NCI-H2227 (cell line): Measurements from ENCODE around the gene HSPG2.
A peak's percentile ranks its signal among the peaks of the same experiment; 100 is the strongest.

ENCODE experiments used
- DNase-seq: peaks from one replicate; lab custom pipeline; 2025; ENCODE audit not compliant: unreplicated experiment; lab: John Stamatoyannopoulos, UW

Gene HSPG2

DNA sequence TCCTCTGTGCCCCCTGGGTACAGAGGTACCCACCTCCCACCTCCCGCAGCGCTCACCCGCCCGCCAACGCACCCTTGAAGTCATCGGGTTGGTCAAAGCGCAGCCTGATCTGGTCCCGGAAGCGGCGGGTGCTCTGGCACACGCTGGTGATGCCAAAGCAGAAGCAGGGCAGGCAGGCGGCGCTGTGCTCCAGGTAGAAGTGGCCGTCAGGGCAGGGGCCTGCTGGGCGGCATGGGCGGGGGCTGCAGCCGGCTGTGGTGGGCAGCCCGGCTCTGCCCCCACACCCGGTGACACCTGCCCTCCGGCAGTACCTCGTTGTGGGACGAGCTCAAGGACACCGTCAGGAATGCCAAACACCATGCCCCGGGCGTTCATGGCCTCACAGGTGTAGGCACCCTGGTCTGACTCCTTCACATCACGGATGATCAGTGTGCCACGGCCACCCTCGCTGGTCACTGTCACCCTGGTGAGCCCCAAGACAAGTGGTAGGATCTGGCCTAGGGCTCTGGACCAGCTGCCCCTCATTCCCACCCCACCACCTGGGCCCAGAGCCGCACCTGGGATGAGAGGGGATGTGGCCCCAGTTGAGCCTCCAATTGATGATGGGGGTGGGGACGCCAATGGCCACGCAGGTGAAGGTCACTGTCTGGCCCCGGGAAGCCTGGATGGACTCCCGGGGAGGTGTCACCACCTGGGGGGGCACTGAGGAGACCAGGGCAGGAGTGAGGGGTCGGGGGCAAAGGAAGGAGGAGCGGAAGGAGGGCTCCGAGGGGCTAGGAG, 52.5 kb downstream of the HSPG2 start:
- DNase-seq: no peak

DNA sequence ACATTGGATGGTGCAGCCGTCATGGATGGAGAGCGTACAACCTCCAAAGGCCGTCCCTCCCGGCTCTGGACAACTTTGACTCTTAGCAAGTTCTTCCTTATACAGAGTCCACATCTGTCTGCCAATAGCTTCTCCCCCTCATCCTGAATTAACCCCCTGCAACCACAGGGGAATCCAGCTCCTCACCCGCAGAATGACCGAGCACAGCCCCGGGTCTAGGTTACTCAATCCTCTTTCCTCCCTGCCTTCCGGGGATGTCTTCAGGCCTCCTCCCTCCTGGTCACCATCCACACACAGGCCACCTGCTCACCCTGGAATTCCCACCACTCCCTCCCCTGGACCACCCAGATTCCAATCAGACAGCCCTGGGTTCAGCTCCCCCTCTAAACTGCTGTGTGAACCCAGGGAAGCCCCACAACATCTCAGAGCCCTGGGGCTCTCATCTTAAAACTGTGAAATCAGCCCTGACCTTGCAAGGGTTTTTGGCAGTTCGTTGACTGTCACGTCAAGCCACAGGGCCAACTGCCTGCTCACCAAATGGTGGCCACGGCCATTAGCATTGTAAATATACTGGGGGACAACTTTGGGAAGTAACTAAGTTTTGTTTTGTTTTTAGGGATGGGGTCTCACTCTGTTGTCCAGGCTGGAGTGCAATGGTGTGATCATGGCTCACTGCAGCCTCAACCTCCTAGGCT, 54.2 kb downstream of the HSPG2 start:
- DNase-seq: no peak

DNA sequence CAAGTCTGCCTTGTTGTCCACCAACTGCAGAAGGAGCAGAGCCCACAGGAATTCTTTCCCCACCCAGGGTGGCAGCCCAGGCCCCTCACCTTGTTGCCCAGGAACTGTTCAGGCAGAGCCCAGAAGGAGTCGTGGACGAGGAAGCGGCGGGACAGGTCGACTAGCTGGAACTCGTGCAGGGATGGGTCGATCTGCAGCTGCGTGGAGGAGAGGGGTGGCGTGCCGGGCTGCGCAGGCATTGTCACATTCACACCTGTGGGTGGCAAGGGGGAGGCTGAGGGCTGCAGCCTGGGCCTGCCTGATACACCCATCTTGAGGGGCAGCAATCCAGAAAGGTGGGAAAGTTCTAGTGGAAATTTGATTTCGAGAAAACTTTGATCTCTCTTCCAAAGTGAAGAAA, 55.9 kb downstream of the HSPG2 start:
- DNase-seq: no peak

DNA sequence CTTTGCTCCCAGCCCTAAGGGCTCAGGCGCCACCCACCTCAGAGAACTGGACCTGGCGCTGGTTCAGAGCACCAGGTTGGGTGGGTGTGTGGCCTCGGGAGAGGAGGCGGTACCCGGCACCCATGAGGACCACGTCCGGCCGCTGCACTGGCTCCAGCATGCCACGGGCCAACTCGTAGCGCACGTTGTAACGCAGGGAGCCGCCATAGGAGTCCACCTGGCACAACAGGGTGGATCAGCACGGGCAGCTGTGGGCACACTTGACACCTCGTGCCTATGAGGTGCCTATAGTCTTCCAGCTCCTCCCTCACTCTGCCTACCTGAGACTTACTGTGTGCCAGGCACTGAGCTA, 56.5 kb downstream of the HSPG2 start:
- no peak for DNase-seq

DNA sequence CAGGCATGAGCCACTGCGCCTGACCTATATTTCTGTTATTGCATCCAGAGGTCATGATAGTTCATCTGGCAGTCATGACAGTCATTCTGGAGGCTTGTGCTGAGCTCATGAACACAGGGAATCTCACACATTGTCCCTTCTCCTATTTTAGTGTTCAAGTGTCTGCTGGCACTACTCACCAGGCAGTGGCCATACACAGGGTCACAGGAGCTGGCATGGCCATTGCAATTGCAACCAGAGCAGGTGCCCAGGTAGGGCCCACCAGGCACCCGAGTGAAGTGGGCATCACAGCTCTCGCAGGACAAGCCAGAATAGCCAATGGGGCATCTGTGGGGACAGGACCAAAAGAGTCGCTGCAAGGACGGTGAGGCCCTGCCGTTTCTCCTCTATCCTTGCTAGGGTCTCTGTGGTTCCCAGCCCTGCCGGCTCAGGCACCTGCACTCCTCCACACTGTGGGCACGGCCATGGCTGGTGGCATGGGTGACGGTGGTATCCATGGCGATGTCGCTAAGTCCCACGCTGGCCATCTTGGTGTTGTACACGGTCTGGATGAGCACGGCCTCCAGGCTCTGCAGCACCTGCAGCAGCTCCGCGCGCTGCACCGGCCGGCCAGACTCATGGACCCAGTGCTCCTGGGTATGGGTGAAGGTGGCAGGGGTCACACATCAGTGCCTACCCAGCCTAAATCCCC, 57.0 kb downstream of the HSPG2 start:
- no peak for DNase-seq

DNA sequence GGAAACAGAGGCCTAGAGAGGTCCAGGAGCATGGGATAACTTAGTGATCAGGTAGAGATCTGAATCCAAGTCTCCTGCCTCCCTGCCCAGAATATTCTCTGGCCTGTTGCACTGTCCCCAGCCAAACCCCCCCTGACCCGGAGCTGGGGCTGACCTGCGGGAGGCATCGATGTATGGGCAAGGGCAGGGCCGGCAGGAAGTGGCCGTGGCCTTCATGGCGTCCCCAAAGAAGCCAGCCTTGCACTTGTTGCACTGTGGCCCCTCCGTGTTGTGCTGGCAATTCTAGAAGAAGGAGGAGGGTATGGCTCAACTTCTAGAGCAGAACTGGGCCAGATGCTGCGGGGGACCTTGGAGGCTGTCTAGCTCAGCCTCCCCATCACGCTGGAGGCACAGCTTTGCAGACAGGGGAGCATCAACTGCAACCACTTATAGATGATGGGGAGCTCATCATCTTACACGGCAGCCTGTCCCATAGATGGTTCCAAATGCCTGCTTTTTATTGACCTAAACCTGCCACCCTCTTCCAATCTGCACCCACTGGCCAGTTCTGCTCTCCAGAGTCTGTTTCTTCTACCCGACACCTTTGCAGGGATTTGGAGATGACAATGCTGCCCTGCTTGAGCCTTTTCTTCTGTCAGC, 58.2 kb downstream of the HSPG2 start:
- no peak for DNase-seq

DNA sequence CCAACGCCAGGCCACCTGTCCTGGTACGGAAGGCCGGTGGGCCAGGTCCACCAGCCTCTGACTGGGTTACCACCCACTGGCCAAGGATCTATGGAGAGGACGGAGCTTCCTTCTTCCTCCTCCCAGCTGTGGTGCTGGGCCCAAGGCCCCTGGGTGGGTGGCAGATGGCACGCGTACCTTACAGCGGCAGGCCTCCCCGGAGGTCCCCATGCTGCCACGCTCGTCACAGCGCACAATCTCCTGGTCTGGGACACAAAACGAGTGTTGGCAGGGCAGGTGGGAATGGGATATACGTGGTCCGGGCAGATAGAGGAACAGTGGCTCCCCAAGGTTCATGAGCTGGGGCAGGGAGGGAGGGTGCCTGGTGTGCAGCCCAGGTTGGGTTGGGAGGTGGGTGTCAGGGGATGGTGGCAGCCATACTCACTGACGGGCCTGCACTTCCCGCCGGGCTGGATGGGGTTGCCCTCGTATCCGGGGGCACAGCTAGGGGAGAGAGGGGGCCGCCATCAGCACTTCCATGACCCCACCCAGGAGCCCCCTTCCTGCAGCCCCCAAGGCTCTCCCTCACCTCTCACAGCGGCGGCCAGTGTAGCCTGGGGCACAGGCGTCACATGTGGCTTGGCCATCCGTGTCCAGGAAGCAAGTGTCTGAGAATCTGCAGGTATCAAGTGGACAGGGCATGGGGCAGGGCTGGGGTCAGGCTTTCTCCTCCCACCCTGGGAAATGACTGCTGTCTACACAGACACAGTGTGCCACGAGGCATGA, 58.9 kb downstream of the HSPG2 start:
- DNase-seq: no peak

DNA sequence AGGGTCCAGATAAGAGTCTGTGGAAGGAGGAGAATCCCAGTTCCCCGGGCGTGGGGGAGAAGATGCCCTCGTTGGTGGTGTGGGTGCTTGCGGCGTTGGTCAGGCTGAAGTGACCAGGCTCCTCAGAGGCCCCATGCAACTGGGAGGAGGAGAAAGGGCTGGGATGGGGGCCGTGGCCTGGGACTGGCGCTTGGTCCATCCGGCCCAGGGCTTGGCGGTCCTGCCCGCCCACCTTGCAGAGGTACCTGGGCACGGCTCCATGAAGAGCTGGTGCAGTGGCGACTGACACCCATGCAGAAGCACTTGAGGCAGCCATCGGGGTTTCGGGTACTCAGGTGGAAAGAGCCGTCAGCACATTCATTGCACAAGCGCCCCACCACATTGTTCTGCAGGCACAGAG, 60.8 kb downstream of the HSPG2 start:
- no peak for DNase-seq

DNA sequence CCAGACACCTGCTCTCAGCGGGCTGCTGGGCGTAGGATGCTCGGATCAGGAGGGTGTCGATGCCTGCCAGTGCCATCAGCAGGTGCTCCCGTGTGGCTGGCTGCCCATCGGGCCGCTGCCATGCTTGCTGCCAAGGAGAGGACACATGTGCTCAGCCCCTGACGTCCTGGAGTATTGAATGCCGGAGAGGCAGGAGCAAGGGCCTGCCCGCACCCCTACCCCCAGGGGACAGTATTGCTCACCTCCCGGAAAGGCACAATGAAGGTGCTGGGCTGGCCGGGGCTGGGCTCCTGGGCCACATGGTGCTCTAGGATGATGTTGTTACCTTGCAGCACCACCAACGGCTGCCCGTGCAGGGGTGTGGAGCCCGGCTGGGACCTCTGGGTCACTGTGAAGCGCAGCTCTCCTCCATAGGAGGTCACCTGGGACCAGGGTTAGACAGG, 61.5 kb downstream of the HSPG2 start:
- DNase-seq: no peak

DNA sequence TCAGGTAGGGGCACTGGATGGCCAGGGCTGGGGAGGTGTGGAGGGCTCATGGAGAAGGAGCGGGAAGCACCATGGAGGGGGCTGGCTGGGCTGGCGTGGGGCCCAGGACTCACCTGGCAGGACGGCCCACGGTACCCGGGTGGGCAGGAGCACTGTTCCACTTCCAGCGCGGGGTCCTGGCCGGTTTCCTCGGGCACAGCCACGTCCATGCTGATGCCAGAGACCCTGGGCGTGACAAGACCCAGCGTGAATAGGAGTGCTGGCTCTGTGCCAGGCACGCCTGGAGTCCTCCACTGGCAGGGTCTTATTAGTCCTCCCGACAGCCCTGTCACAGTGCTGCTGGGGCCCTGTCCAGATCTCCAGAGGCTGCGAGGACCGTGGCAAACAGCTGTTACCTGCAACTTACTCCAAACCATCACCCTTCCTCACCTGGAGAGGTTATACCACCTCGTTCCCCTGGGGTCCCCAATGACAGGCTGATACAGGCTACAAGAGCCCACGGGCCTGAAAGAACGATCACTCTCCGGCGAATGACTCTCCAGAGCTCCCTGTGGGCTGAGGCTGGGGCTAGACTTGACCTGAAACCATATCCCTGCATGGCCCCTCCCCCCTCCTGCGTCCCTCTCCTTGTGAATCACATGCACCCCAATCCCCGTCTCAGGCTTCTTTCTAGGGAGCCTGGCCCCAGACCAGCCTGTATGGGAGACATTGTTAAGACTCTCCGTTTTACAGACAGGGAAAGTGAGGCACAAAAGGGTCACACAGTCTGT, 62.1 kb downstream of the HSPG2 start:
- peak; percentile 86 for DNase-seq

DNA sequence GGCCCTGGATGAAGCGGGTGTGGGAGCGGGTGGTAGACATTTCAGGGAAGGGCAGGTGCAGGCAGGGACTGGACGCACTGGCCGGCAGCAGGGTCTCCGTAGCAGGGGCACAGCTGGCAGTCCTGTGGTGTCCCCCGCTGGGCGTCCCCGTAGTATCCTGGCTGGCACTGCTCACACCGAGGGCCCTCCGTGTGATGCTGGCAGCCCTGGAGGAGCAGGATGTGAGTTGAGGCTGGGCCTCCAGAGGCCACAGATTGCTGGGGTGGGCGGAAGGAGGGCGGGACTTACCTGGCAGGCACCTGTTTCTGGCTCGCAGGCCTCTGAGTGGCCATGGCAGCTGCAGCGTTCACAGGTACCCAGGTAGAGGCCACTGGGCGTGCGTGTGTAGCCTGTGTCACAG, 62.8 kb downstream of the HSPG2 start:
- no peak for DNase-seq

DNA sequence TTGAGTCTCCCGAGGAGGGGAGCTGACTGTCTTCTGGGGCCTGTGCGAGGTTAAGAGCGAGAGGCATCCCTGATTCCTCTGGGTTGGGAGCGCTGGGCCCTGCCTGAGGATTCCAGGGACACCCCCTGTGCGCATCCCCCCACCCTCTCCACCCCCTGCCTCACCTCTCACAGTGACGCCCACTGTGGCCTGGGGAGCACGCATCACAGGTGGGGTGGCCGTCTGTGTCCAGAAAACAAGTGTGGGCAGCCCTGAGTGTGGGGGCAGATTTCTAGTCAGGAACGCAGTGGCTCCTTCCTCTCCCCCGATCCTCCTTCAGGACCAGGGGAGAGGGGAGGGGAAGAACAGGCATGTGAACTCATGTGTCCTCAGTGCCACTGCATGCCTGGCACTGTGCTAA, 63.3 kb downstream of the HSPG2 start:
- no peak for DNase-seq

DNA sequence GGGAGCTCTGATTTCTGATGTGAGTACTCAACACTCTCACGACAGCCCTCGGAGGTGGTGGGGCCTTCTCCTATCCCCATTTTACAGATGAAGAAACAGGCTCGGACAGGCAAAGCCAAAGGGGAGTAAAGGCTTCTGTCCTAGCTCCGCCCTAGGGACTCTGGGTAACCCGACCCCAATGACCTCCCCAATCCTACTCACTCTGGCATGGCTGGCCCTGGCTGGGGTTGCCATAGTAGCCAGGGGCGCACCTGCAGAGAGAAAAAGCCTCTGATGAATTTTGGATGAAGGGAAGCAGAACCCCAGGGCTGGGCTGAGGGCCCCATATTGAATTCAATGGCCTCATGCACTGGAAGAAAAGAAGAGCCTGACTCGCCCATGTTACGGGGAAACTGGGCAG, 63.9 kb downstream of the HSPG2 start:
- DNase-seq: no peak

DNA sequence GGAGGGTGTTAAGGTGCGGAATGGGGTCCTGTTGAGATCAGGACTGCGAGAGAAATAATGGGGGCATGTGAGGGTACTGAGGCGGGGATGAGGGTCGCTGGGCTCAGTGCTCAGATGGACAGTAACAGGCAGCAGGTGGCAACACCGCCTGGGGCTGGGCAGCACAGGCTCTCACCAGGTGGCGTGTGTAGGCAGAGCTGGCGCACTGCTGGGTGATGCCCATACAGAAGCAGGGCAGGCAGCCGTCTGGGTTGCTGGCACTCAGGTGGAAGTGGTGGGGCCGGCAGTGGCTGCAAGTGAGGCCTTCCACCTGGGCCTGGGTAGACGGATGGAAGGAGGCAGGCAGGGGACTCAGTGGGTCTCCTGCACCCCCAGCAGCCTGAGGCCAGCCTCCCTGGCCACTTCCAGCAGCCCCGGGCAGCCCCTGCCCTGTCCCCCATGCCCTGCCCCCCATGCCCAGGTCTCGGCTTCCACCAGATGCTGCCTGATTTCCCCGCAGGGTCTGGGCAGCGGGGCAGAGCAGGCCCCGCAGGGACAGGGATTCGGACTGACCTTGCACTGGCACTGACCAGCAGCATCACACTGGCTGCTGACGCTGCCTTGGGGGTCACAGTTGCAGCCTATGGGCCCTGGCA, 64.5 kb downstream of the HSPG2 start:
- DNase-seq: no peak

DNA sequence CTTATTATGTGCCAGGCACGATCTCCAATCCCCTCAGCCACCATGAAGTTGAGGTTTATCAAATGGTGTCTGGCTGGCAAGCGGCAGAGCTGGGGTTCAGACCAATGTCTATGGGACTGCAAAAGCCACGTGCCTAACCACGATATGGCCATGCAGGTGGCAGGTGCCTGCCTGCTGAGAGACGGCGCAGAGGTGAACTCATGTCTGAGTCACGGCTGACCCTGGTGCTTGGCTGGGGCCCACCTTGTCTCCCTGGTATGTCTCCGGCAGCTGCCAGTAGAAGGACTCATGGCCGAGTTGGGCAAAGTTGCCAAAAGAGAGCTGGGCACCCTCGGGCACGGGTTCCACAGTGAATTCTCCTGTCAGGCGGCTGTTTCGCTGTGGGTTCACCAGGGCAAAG, 65.2 kb downstream of the HSPG2 start:
- DNase-seq: no peak

DNA sequence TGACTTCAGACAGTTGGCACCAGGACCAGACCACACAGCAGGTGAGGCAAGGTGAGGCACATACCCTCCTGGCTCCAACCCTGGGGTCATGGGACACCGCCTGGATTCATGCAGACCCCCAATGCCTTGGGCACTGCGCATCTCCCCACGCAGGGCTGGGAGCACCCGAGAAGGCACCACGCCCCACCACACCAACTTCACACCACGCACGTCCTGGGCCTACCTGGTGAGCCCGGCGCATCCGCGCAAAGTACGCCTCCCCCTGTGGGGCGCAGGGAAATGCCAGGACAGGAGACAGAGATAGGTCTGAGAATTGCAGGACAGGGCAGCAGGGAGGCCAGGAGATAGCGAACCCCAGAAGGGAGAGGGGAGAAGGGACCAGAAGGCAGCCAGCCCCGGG, 66.5 kb downstream of the HSPG2 start:
- DNase-seq: no peak

DNA sequence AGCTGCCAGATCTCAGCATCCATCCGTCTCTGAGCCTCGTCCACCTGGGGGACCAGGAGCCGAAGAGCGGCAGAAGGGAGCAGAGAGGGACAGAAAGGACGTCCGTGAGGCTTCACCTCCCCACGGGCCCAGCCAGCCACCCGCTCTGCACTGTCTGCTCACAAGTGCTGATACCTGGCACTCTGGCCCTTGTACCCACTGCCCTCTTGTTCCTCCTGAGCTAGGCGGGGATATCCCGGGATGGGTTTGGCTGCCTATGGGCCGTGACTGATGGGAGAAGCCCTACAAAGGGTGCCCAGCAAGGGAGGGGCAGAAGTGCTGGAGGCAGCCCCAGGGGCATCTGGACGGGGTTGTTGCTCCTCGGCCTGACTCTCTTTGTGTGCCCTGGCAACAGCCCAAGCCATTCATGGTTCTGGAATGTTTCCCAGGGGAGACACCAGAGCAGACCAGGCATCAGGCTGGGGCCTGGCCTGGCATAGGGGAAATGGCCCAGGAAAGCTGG, 67.4 kb downstream of the HSPG2 start:
- DNase-seq: no peak

DNA sequence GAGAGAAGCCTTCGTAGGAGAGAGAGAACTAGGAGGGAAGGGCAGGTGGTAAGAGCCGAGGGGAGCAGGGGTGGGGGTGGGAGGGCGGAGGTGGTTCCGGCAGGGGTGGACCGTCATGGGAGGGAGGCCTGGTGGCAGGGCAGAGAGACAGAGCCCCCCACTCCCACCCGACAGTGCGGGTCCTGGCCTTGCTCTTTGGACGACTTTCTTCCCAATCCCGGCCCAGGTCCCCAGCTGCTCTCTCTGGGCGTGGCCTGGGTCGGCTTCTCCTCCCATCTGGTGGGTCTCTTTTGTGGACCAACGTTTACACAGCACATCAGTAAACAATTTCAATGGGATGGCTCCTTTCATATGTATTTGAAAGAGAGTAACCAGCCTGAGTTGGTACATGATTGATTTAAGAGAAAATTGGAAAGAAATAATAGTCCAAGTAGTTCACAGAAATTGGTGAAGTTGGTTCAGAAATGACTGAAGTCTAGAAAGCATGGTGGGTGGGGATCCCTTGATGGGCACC, 68.1 kb downstream of the HSPG2 start:
- no peak for DNase-seq

DNA sequence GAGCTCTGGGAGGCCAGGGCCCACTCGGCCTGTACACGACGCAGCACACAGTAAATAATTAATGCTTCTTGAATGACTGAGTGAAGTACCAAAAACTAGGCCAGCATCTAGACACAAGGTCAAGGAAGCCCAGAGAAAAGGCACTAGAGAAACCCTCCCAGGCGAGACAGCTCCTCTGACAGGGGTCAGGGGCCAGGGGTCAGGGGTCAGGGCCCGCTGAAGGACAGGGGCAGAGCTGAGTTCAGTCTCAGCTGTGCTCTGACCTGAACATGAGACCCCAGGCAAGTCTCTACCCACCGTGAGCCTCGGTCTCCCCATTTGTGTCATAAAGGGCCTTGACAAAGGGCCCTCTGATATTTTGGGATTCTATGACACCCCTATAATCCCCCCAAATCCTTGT, 68.6 kb downstream of the HSPG2 start:
- no peak for DNase-seq
